ELF-1 (cell line): ENCODE results near the gene CCL11.
A peak's percentile ranks its signal among the peaks of the same experiment; 100 is the strongest.

Experiments
- DNase-seq: peaks from one replicate; pipeline ENCODE4 v3.0.0-alpha.2; 2016; ENCODE audit warnings: low read depth, low spot score

The CCL11 gene

DNA sequence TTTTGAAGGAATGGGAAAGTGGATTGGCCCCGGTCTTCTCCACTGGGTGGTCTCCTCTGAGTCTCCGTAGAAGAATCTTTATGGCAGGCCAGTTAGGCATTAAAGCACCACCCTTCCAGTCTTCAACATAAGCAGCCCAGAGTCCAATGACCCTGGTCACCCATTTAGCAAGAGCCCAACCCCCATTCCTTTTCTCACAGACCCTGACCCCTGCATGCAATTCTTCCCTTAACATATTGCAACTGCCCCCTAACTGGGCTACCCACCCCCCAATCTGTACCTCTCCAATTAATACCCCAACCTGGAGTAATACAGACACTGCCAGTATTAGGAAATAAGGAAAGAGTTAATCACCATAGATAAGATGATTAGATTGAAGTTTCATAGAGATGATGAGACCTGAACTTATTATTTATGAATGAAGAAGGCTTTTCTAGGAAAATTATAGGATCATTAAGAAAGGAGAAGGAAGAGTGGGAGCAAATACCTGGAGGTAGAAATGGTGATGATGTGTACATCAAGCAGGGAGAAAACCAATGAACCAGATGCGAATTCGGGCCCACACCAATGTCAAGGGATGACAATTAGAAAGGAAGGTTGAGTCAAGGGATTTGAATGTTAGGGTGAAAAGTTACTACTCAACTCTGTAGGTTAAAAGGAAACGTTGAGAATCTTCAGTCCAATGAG, 28.1 kb upstream of the CCL11 start:
- DNase-seq, result no peak

GRCh38 chr17:34257986-34258326, 27.6 kb upstream of the CCL11 start:
- no peak for DNase-seq

- no peak for DNase-seq
These were observed 26.4 kb upstream of the CCL11 start for GRCh38 chr17:34259146-34259545.

GRCh38 chr17:34260861-34261260, 24.7 kb upstream of the CCL11 start:
- DNase-seq, result no peak

DNA sequence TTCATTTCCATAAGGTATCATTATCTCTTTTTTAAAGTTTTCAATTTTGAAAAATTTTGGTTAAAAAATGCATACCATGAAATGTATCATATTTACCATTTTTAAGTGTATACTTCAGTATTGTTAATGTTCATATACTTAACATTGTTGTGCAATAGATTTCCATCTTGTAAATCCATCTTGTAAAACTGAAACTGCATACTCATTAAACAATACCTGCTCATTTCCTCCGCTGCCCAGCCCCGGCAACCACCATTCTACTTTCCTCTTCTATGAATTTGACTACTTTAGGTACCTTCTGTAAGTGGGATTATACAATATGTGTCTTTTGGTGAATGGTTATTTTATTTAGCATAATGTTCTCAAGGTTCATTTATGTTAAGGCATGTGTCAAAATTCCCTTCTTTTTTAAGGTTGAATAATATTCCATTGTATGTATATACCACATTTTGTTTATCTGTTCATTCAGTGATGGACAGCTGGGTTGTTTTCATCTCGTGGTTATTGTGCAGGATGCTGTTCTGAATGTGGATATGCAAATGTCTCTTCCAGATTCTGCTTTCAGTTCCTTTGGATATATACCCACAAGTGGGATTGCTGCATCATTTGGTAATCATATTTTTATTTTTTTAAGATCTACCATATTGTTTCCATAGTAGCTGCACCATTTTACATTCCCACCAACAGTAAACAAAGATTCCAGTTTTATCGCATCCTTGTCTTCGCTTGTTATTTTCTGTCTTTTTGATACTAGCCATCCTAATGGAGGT, 23.8 kb upstream of the CCL11 start:
- no peak for DNase-seq

- DNase-seq, result no peak
These were observed 19.8 kb upstream of the CCL11 start for GRCh38 chr17:34265711-34266110.

GRCh38 chr17:34269969-34270368, 15.6 kb upstream of the CCL11 start, which contains the start of gene CCL7:
Gene CCL7 (plus strand): TSS chr17:34270221. CDS start chr17:34270291, 70 bp downstream.
- no peak for DNase-seq

- DNase-seq, result no peak
These were observed 9.7 kb upstream of the CCL11 start for GRCh38 chr17:34275881-34276280.

- no peak for DNase-seq
These were observed 8.7 kb upstream of the CCL11 start for GRCh38 chr17:34276826-34277225.

DNA sequence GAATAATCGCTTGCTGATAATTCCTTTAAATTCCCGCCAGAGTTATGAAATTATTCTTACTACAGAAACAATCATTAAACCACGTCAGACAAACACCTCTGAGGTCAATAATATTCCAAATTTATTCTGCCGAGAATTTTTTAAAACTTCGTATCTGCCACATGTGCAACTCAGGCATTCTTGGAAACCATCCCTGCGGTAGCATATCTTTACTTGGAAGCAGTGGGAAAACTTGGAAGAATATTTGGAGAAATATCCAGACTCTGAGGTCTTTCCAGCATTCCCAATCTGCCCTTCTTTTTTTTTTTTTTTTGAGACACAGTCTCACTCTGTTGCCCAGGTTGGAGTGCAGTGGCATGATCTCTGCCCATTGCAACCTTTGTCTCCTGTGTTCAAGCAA, 2.0 kb upstream of the CCL11 start:
- DNase-seq, result no peak

- no peak for DNase-seq
These were observed 2.3 kb downstream of the CCL11 start for GRCh38 chr17:34287875-34288274.

DNA sequence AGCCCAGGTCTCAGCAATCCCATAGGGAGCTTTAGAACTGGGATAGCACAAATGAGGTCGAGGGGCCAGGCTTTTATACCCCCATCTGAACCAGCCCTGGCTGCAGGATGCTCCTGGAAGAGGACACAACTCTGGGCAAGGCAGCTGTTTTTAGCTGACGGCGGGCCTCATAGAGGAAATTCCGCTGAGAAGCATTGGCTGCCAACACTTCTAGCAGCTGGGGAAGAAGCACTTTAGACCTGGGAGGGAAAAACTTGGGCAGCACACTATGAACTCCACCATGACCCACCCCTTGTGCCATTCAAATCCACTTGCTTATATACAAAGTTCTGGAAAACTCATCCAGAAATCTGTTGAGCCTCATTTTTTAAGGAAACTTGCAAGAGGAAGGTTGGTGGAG, 5.0 kb downstream of the CCL11 start:
- DNase-seq, result no peak

- DNase-seq, result no peak
These were observed 6.3 kb downstream of the CCL11 start for GRCh38 chr17:34291721-34292348.

GRCh38 chr17:34299027-34299426, 13.5 kb downstream of the CCL11 start:
- no peak for DNase-seq

- no peak for DNase-seq
These were observed 14.5 kb downstream of the CCL11 start for GRCh38 chr17:34299956-34300577.

DNA sequence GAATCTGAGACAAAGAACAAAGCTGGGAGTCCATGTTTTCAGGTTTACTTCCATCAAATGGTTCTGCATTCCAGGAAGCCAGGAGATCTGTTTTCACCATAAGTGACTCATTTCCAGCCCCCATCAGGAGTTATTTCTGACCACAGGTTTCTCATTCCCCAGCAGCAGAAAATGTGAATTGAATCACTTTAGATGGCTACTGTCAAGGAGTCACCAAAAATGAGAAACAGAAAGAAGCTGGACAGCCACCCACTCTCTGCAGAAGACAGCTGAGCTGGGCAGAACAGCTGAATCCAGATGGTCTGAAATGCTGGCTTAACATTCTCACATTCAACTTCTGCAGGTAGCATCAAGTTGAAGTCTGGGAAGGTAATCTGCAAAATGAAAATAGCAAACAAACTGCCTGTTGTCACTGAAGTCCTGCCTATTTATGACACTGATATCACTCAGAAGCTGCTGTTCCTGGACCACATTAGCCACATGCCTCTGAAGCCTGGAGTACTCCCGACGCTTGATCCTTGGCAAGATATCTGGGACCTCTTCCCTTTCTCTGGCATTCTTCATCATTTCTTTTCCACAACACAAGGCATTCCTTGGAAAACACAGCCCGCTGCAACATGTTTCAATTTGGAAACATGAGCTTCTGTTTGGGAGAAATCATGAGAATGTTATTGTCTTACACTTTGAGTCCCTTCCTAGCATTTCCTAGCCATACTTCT, 15.3 kb downstream of the CCL11 start:
- no peak for DNase-seq

DNA sequence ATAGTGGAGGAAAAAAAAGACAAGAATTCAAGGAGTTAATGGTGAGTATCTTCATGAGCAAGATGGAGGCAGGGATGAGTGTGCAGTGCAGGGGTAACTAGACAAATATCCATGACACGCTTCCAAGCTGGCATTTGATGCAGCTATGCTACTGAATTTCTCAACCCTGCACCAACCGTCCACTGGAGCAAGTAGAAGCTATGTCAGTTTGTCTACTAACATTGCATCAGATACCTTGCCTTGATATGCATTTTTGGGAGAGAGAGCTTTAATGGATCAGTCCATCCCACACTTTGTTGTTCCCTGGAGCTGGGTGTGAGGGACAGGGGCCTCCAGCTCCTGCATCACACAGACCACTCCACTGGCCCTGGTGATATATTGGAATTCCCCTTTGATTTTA, 16.4 kb downstream of the CCL11 start:
- DNase-seq, result no peak

- no peak for DNase-seq
These were observed 17.1 kb downstream of the CCL11 start for GRCh38 chr17:34302636-34303035.

DNA sequence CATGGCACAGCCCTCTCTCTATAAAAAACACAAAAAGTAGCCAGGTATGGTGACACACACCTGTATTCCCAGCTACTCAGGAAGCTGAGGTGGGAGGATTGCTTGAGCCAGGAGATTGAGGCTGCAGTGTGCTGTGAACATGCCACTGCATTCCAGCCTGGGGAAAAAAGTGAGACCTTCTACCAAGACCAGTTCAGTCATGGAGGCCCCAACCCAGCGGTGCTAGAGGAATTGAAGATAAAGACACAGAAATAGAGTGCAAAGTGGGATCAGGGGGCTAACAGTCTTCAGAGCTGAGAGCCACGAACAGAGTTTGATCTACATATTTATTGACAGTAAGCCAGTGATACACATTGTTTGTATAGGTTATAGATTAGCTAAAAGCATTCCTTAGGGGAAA, 18.1 kb downstream of the CCL11 start:
- DNase-seq, result no peak

GRCh38 chr17:34305061-34305460, 19.5 kb downstream of the CCL11 start:
- DNase-seq, result no peak

GRCh38 chr17:34305606-34306005, 20.1 kb downstream of the CCL11 start:
- DNase-seq, result no peak

- DNase-seq, result peak; percentile 14
These were observed 20.9 kb downstream of the CCL11 start for GRCh38 chr17:34306466-34306865.
